Mesendoderm (in vitro differentiated cells): ENCODE measurements around the gene CCIN.

ENCODE experiments used
- DNase-seq: peaks from one replicate; pipeline ENCODE4 v3.0.0; 2013
- H2AK5ac ChIP-seq: 2 replicates; pipeline ENCODE4 v1.6.1; 2013; ENCODE audit warnings: low read length, inconsistent platforms
- H2BK120ac ChIP-seq: 2 replicates; pipeline ENCODE4 v1.6.1; 2013; ENCODE audit warnings: low read depth, mild to moderate bottlenecking, low read length, moderate library complexity, mixed read lengths
- H2BK15ac ChIP-seq: replicated peaks from 2 replicates; pipeline ENCODE4 v1.6.1; 2013; ENCODE audit warnings: low read depth, mild to moderate bottlenecking, moderate library complexity
- H2BK5ac ChIP-seq: 2 replicates; pipeline ENCODE4 v1.6.1; 2013; ENCODE audit warnings: low read length, inconsistent platforms
- H3K18ac ChIP-seq: 2 replicates; pipeline ENCODE4 v1.6.1; 2013; ENCODE audit warnings: mild to moderate bottlenecking, low read length, mixed read lengths
- H3K23ac ChIP-seq: one replicate; pipeline ENCODE4 v1.6.1; 2013; ENCODE audit warnings: low read length
- H3K27ac ChIP-seq: 2 replicates; pipeline ENCODE4 v1.5.1; 2013; ENCODE audit warnings: low read depth, mild to moderate bottlenecking, inconsistent platforms, low read length, moderate library complexity
- H3K27me3 ChIP-seq: 2 replicates; pipeline ENCODE4 v1.6.1; 2013; ENCODE audit warnings: low read length, control low read depth, mild to moderate bottlenecking, inconsistent platforms; ENCODE audit not compliant: insufficient read depth, poor library complexity
- H3K36me3 ChIP-seq: 2 replicates; pipeline ENCODE4 v1.6.1; 2013; ENCODE audit warnings: low read length, inconsistent platforms; ENCODE audit not compliant: control insufficient read depth, insufficient read depth
- H3K4ac ChIP-seq: one replicate; pipeline ENCODE4 v1.6.1; 2013; ENCODE audit warnings: low read depth, mild to moderate bottlenecking, low read length, moderate library complexity
- H3K4me1 ChIP-seq: 2 replicates; pipeline ENCODE4 v1.6.1; 2013; ENCODE audit warnings: low read depth, low read length, inconsistent platforms; ENCODE audit not compliant: control insufficient read depth
- H3K4me2 ChIP-seq: 2 replicates; pipeline ENCODE4 v1.6.1; 2013; ENCODE audit warnings: low read length
- H3K4me3 ChIP-seq: 2 replicates; pipeline ENCODE4 v1.5.1; 2013; ENCODE audit warnings: mild to moderate bottlenecking, low read length
- H3K56ac ChIP-seq: one replicate; pipeline ENCODE4 v1.6.1; 2013; ENCODE audit warnings: low read length
- H3K79me1 ChIP-seq: 2 replicates; pipeline ENCODE4 v1.6.1; 2013; ENCODE audit warnings: low read length, inconsistent platforms
- H3K79me2 ChIP-seq: 2 replicates; pipeline ENCODE4 v1.6.1; 2013; ENCODE audit warnings: mild to moderate bottlenecking, low read length; ENCODE audit not compliant: control insufficient read depth, insufficient read depth
- H3K9ac ChIP-seq: 2 replicates; pipeline ENCODE4 v1.6.1; 2013; ENCODE audit warnings: low read length, inconsistent platforms
- H4K5ac ChIP-seq: one replicate; pipeline ENCODE4 v1.6.1; 2013; ENCODE audit warnings: low read length
- H4K8ac ChIP-seq: one replicate; pipeline ENCODE4 v1.6.1; 2013; ENCODE audit warnings: low read depth, mild to moderate bottlenecking, control low read depth, low read length, moderate library complexity
- WGBS: extraction: QIAGEN DNeasy Blood & Tissue Kit; methylation state at CpG from one replicate; pipeline ENCODE4 v1.1.7; 2013; ENCODE audit warnings: low lambda C conversion rate, missing lambda C conversion rate; ENCODE audit not compliant: insufficient coverage; ENCODE audit errors: extremely low coverage; 5-methylcytosine and 5-hydroxymethylcytosine counted together

The CCIN gene

DNA sequence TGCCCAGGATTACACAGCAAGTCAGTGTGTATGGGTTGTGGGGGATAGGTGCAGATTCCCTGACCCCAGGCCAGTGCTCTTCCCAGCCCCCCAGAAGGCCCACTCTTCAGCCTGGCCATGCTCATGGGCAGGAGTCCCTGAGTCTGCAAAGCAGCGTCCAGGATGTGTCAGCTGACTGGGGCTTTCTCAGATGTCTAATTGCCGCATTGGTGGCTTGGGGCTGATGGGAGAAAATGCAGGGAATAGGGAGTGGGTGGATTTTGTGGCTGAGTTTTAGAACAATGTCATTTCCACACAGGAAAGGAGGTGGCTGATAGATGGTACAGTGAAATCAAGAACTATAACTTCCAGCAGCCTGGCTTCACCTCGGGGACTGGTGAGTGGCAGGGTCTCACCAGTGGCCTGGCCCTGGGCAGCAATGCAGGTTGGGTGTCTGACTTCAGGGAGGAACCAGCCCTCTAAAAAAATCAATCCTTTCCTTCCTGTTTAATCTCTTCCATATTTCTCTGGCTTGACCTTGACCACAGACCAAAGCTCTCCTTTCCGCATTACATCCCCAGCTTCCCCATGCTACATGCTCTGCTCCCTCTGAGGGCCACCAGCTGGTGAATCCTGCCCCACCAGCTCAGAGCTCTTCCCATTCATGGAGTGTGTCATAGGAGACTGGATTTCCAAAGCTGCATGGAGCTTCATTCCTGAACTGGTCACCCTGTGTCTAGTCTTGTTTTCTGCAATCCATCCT, 18.4 kb upstream of the CCIN start:
- WGBS = no CpG with 5 or more reads among the region's 4 CpGs
- Histone ChIP-seq H3K36me3 (no peaks in the 10 kb centered on the region), H3K4me3 (no peak overlapping the region), H2BK15ac (no peak overlapping the region), H3K4ac (no peak overlapping the region), H3K79me1 (no peaks in the 10 kb centered on the region), H3K27ac (no peak overlapping the region), H3K79me2 (no peaks in the 10 kb centered on the region), H3K27me3 (no peaks in the 10 kb centered on the region), H2AK5ac (no peak overlapping the region), H2BK5ac (no peak overlapping the region), H3K56ac (no peak overlapping the region), H2BK120ac (no peak overlapping the region), H4K5ac (no peak overlapping the region), H3K4me2 (no peak overlapping the region), H3K4me1 (no peaks in the 10 kb centered on the region), H3K23ac (no peak overlapping the region), H3K18ac (no peak overlapping the region), H3K9ac (no peak overlapping the region), H4K8ac (no peak overlapping the region)
- DNase-seq = no peak

DNA sequence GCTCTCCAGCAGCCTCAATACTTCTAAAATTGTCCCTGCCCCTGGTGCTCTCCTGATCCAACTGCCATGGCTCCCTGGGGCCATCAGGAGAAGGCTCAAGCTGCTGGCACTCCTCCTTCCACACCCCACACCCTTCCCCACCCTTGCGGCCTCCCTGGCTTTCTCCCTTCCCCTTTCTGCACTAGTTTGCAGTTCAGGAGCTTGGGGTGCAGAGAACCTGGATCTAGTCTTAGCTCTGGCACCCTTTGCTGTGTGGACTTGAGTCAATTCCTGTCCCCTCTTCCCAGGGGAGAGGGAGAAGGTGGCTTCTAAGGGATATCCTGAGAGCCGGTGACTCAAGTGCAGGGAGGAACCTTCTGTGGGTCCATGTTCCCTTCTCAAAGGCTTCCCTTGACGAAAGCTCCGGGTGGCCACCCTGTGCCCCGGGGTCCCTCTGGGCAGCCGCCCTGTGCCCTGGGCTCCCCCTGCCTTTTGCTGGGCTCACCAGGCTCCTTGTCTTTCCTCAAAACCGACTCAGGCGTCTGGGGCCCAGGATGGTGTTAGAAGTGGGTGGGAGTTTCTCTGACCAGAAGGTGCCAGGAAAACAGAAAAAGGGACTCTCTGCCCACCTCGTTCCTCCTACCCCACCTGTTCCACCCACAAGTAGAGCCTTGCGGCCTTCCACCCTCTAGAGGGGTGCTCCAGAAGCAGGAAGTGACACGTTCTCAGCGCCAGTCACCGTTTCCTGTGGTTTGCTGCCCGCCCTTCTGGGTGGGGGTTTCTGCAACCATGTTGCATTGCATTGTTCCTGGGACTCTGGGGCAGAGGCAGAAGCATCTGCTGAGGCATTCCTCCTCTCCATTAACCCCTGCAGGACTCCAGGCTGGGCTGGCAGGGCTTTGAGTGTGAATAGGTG, 17.6 kb upstream of the CCIN start:
- H3K79me2 ChIP-seq = no peaks in the 10 kb centered on the region
- H3K79me1 ChIP-seq = no peaks in the 10 kb centered on the region
- H4K8ac ChIP-seq = no peak overlapping the region
- peak; percentile 57 for DNase-seq
- H3K4me1 ChIP-seq = no peaks in the 10 kb centered on the region
- no peak overlapping the region for H3K27ac ChIP-seq
- no peak overlapping the region for H4K5ac ChIP-seq
- no peak overlapping the region for H2BK5ac ChIP-seq
- WGBS = no CpG with 5 or more reads among the region's 14 CpGs
- no peaks in the 10 kb centered on the region for H3K36me3 ChIP-seq
- no peak overlapping the region for H3K18ac ChIP-seq
- H3K4me2 ChIP-seq = no peak overlapping the region
- no peak overlapping the region for H2AK5ac ChIP-seq
- no peak overlapping the region for H2BK120ac ChIP-seq
- H2BK15ac ChIP-seq = no peak overlapping the region
- peak overlapping the region; percentile 28 for H3K56ac ChIP-seq
- H3K23ac ChIP-seq = no peak overlapping the region
- H3K4me3 ChIP-seq = no peak overlapping the region
- H3K9ac ChIP-seq = no peak overlapping the region
- H3K4ac ChIP-seq = no peak overlapping the region
- H3K27me3 ChIP-seq = no peaks in the 10 kb centered on the region

DNA sequence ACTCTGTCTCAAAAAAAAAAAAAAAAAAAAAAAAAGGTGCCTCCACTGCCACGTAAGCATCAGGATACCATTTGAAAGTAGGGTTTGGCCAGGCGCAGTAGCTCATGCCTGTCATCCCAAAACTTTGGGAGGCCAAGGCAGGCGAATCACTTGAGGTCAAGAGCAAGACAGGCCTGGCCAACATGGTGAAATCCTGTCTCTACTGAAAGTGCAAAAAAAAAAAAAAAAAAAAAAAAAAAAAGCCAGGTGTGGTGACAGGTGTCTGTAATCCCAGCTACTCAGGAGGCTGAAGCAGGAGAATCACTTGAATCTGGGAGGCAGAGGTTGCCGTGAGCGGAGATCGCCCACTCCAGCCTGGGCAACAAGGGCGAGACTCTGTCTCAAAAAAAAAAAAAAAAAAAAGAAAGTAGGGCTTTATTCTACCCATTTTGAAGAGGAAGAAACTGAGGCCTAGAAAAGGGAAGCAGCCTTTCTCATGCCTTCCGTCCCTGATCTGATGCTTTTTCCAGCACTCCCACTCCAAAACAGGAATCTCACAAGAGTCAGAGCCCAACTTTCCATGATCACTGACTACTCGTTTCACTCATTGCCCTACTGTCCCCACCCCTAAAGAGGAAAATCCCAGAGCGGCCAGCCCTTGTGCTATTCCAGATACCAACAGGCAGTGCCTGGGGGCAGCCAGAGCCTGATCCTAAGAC, 16.3 kb upstream of the CCIN start:
- no CpG with 5 or more reads among the region's 10 CpGs for WGBS
- Histone ChIP-seq H3K36me3 (no peaks in the 10 kb centered on the region), H3K4me1 (no peaks in the 10 kb centered on the region)

DNA sequence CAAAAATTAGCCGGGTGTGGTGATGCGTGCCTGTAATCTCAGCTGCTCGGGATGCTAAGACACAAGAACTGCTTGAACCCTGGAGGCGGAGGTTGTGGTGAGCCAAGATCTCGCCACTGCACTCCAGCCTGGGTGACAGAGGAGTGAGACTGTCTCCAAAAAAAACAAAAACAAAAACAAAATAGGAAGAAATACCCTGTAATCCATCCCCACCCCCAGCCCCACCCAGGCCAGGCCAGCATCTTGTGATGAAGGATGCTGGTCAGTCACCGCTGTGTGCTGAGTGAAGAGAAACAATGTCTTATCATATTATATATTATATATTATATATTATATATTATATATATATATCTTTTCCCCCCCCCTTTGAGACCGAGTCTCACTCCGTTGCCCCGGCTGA, 15.4 kb upstream of the CCIN start:
- no peak overlapping the region for H3K18ac ChIP-seq
- H3K9ac ChIP-seq = no peak overlapping the region
- H3K4me3 ChIP-seq = no peak overlapping the region
- no peak overlapping the region for H3K56ac ChIP-seq
- no peaks in the 10 kb centered on the region for H3K79me2 ChIP-seq
- H4K5ac ChIP-seq = no peak overlapping the region
- no peak overlapping the region for H2BK5ac ChIP-seq
- WGBS = no CpG with 5 or more reads among the region's 9 CpGs
- H4K8ac ChIP-seq = no peak overlapping the region
- no peak overlapping the region for H3K4me2 ChIP-seq
- H3K4me1 ChIP-seq = no peaks in the 10 kb centered on the region
- H3K36me3 ChIP-seq = no peaks in the 10 kb centered on the region
- H3K4ac ChIP-seq = no peak overlapping the region
- no peak overlapping the region for H2BK120ac ChIP-seq
- DNase-seq = no peak
- H3K27me3 ChIP-seq = no peaks in the 10 kb centered on the region
- no peak overlapping the region for H3K27ac ChIP-seq
- H3K23ac ChIP-seq = no peak overlapping the region
- H3K79me1 ChIP-seq = no peaks in the 10 kb centered on the region
- no peak overlapping the region for H2AK5ac ChIP-seq
- H2BK15ac ChIP-seq = no peak overlapping the region

More for the DNA sequence above, 16.3 kb upstream of the CCIN start:
- H4K5ac ChIP-seq = no peak overlapping the region
- H3K4me2 ChIP-seq = no peak overlapping the region
- H3K9ac ChIP-seq = no peak overlapping the region
- no peak overlapping the region for H3K18ac ChIP-seq
- DNase-seq = no peak
- no peak overlapping the region for H2AK5ac ChIP-seq
- no peak overlapping the region for H3K23ac ChIP-seq
- H3K79me2 ChIP-seq = no peaks in the 10 kb centered on the region
- no peak overlapping the region for H2BK120ac ChIP-seq
- no peak overlapping the region for H2BK15ac ChIP-seq
- no peaks in the 10 kb centered on the region for H3K79me1 ChIP-seq
- no peak overlapping the region for H3K4ac ChIP-seq
- no peaks in the 10 kb centered on the region for H3K27me3 ChIP-seq
- H4K8ac ChIP-seq = no peak overlapping the region
- H3K56ac ChIP-seq = no peak overlapping the region
- H3K27ac ChIP-seq = no peak overlapping the region
- H3K4me3 ChIP-seq = no peak overlapping the region
- H2BK5ac ChIP-seq = no peak overlapping the region

DNA sequence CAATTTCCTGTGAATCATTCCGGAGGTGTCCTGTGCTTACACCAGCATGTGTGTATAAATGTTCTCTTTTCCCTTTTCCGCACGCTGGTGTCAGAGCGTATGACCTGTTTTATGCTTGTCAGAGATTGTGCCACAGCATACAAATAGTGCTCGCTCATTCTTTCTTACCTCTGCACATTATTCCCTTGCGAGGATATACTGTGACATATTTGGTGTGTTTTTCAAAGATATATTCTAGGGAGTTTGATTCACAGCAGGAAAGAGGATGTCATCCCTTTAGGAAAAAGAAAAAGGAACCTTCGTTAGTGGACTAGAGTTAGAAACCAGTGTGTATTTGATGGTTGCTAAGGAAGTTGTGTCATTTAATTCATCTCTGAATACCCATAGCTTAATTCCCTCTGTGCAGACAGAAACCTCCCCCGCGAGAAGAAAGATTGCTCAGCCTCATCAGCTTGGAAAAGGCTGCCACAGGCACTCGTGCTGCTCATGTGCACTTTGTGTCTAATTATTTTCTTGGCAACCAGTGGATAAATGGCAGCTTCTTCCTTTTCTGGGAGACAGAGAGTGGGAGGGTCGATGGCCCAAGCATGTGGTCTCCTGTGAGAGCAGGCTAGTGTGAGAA, 14.7 kb upstream of the CCIN start:
- H3K79me2 ChIP-seq = no peaks in the 10 kb centered on the region
- H4K8ac ChIP-seq = no peak overlapping the region
- H3K4me1 ChIP-seq = no peaks in the 10 kb centered on the region
- H3K79me1 ChIP-seq = no peaks in the 10 kb centered on the region
- no peaks in the 10 kb centered on the region for H3K36me3 ChIP-seq
- no peak overlapping the region for H4K5ac ChIP-seq
- H3K23ac ChIP-seq = no peak overlapping the region
- DNase-seq = peak; percentile 40
- no peak overlapping the region for H2BK120ac ChIP-seq
- H3K56ac ChIP-seq = no peak overlapping the region
- H3K18ac ChIP-seq = no peak overlapping the region
- H3K9ac ChIP-seq = no peak overlapping the region
- H3K27ac ChIP-seq = no peak overlapping the region
- H3K4me2 ChIP-seq = no peak overlapping the region
- H2BK5ac ChIP-seq = no peak overlapping the region
- no peak overlapping the region for H2AK5ac ChIP-seq
- no peak overlapping the region for H3K4me3 ChIP-seq
- no peak overlapping the region for H3K4ac ChIP-seq
- no CpG with 5 or more reads among the region's 11 CpGs for WGBS
- no peaks in the 10 kb centered on the region for H3K27me3 ChIP-seq
- H2BK15ac ChIP-seq = no peak overlapping the region
